Ishikawa (cell line): Measurements from ENCODE around the gene DOCK8.

Experiments
- CEBPB ChIP-seq: IDR thresholded peaks from 2 replicates; pipeline ENCODE4 v1.6.1; 2012
- CREB1 ChIP-seq: IDR thresholded peaks from 2 replicates; pipeline ENCODE4 v1.6.1; 2012; ENCODE audit warnings: low read depth
- EGR1 ChIP-seq: IDR thresholded peaks from 2 replicates; pipeline ENCODE4 v1.6.1; 2012
- EP300 ChIP-seq: IDR thresholded peaks from 2 replicates; pipeline ENCODE4 v1.6.1; 2012; ENCODE audit warnings: borderline replicate concordance
- FOXM1 ChIP-seq: IDR thresholded peaks from 2 replicates; pipeline ENCODE4 v1.6.1; 2012; ENCODE audit warnings: low read depth, borderline replicate concordance
- NFIC ChIP-seq: IDR thresholded peaks from 2 replicates; pipeline ENCODE4 v1.6.1; 2012
- RAD21 ChIP-seq: IDR thresholded peaks from 2 replicates; pipeline ENCODE4 v1.6.1; 2012; ENCODE audit warnings: low read depth
- REST ChIP-seq: IDR thresholded peaks from 2 replicates; pipeline ENCODE4 v1.6.1; 2012; ENCODE audit warnings: low read depth, mild to moderate bottlenecking
- TAF1 ChIP-seq: IDR thresholded peaks from 2 replicates; pipeline ENCODE4 v1.6.1; 2012; ENCODE audit warnings: low read depth, mild to moderate bottlenecking
- TCF12 ChIP-seq: IDR thresholded peaks from 2 replicates; pipeline ENCODE4 v1.6.1; 2012; ENCODE audit warnings: low read depth
- TEAD4 ChIP-seq: IDR thresholded peaks from 2 replicates; pipeline ENCODE4 v1.6.1; 2012
- USF1 ChIP-seq: IDR thresholded peaks from 2 replicates; pipeline ENCODE4 v1.6.1; 2012
- YY1 ChIP-seq: IDR thresholded peaks from 2 replicates; pipeline ENCODE4 v1.6.1; 2012; ENCODE audit warnings: low read depth
- ZBTB7A ChIP-seq: IDR thresholded peaks from 2 replicates; pipeline ENCODE4 v1.6.1; 2012; ENCODE audit warnings: low read depth
- TF ChIP-seq, protein P1 (sequence below): IDR thresholded peaks from 2 replicates; pipeline ENCODE4 v1.6.1; 2012

DOCK8 gene

DNA sequence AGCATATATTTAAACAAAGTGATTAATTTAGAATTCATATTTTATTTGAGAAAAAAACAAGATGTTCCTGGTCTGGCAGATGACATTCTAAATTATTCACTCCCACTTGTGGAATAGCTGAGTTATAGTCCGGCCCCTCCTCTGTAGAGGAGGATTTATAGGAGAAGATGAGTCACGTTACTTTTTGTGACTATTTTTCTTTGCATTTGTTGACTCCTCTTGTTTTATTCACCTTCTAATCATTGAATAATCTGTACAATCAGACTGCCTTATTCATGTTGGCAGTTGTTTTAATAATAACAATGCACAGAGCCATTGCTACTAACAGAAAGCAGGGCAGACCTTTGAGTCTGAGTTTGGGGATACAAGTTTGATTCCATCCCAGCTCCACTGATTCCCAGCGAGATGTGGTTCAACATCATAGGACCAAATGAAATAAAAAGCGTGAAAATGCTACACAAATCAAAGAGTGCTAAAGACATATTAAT, 23.2 kb downstream of the DOCK8 start:
- no peak for TF ChIP-seq REST
- no peak for TF ChIP-seq NFIC
- no peak for TF ChIP-seq TAF1
- TF ChIP-seq, protein P1, sequence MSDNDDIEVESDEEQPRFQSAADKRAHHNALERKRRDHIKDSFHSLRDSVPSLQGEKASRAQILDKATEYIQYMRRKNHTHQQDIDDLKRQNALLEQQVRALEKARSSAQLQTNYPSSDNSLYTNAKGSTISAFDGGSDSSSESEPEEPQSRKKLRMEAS = no peak

GRCh38 chr9:242461-243080, 27.9 kb downstream of the DOCK8 start:
- TF ChIP-seq EGR1 = no peak
- 0 out of 2 replicates have a peak, but pooled peaks have one; percentile 15 for TF ChIP-seq REST

DNA sequence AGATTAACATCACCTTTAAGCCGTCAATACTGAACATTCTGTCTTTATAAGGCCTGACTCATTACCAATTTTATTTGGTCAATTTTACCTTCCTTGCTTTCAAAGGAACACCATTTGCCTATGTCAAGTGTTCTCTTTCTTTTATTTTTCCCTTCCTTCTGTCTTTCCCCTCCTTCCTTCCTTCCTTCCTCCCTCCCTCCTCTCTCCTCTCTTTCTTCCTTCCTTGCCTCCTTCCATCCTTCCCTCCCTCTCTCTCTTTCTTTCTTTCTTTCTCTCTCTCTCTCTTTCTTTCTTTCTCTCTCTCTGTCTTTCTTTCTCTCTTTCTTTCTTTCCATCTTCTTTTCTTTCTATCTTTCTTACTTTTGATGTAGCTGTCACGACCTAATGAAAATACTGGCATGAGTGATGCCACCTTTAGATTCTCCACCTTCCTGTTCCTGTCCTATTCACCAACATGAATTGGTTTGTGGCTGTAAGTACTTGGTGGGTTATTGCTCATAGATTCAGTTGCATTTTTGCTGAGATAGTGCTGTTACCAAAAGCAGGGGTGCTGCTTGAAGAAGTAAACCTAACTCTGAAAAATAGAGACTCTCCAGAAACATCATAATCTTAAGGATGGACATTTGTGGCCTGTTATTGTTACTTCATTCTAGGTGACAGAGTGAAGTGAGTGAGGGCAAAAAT, 33.8 kb downstream of the DOCK8 start:
- no peak for TF ChIP-seq RAD21
- no peak for TF ChIP-seq CREB1
- TF ChIP-seq YY1 = no peak
- TF ChIP-seq CEBPB = no peak
- no peak for TF ChIP-seq USF1
- TF ChIP-seq FOXM1 = no peak
- TF ChIP-seq REST = no peak
- TF ChIP-seq, protein P1 = no peak
- TF ChIP-seq TEAD4 = no peak
- no peak for TF ChIP-seq TCF12
- no peak for TF ChIP-seq EP300
- no peak for TF ChIP-seq EGR1
- TF ChIP-seq ZBTB7A = no peak
- no peak for TF ChIP-seq TAF1
- TF ChIP-seq NFIC = no peak

DNA sequence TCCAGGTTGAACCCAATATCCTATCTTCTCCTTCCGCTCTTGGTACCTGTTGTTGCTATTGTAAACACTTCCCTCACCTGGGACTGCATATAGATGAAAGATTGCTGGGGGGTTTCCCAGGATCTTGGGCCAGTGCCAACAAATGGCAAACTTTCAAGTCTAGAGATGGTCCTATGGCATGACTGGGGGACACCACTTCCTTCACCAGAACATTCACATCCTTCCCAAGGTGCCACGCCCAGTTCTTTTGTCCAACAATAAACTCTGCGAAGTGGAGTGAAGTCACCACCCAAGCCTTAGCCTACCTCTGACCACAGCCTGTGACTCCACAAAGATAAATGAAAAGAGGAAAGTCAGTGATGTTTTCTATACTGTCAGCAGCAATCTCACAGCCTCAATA, 34.4 kb downstream of the DOCK8 start:
- TF ChIP-seq, protein P1 = no peak
- TF ChIP-seq EGR1 (no peak), TEAD4 (no peak), CEBPB (no peak), REST (no peak), CREB1 (no peak), TAF1 (no peak), RAD21 (no peak)
